CD1c-positive myeloid dendritic cell (primary cell): Measurements from ENCODE around the gene KLHL13.

Experiments used
- DNase-seq: peaks from one replicate; pipeline ENCODE4 v3.0.0-alpha.2; 2016; ENCODE audit errors: extremely low spot score

The KLHL13 gene

GRCh38 chrX:117860517-117860916 lies 256.1 kb downstream of the KLHL13 start:
- no peak for DNase-seq

GRCh38 chrX:117854806-117855205 lies 261.8 kb downstream of the KLHL13 start:
- no peak for DNase-seq

- DNase-seq: no peak
Measured at GRCh38 chrX:117851025-117851424, 265.6 kb downstream of the KLHL13 start.
